HG03558 (cell line): ENCODE measurements around the gene TEF.

Source experiments
- ATAC-seq: cut with Tn5 transposase; IDR thresholded peaks from one replicate; pipeline ENCODE4 v1.9.1; 2021; ENCODE audit warnings: moderate number of reproducible peaks; ENCODE audit not compliant: unreplicated experiment; ENCODE audit errors: extremely low read depth

TEF gene

DNA sequence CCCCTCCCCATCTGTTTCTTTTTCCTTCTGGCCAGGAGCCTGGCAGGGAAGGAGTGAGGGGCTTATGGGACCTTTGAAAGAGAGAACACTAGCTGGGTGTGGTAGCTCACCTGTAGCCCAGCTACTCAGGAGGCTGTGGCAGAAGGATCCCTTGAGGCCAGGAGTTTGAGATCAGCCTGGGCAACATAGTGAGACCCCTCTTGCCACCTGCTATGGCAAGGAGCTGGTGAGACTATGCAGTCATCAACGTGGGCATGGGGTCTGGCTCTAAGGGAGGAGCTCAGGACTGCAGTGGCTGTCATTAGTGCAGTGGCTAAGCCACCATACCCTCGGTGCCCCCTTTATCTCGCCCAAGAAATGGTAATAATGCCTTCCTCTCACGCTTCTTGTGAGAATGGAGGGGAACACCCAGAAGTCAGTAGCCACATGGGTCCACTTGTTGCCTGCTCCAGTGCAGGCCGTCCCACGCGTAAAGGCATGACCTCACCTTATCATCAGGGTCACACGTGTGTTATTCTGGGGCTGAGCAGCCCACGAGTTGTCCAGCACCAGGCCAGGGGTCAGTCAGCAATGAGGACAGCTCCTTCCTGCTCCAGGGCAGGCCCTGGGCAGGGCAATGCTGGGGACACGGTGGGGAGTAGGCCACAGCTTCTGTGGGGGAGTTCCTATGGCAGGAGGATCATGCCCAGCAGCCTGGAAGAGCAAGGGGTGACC is 27.7 kb upstream of the TEF start:
- no peak for ATAC-seq

DNA sequence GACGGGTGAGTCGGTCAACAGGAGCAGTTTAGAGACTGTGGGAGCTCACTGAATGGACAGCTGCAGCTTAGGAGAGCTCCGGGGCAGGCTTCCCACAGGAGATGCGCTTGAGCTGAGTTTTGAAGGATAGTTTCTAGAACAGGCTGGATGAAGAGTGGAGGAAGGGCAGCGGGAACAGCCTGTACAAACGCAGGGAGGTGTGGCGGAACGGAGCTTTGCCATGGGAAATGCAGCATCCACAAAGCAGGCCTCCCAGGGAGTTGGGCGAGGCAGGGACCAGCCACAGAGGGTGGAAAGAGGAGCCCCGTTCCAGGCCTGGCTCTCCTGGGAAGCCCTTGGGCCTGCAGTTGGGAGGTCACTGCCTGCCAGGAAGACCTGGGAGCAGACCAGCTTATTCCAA is 26.8 kb upstream of the TEF start:
- ATAC-seq = no peak

DNA sequence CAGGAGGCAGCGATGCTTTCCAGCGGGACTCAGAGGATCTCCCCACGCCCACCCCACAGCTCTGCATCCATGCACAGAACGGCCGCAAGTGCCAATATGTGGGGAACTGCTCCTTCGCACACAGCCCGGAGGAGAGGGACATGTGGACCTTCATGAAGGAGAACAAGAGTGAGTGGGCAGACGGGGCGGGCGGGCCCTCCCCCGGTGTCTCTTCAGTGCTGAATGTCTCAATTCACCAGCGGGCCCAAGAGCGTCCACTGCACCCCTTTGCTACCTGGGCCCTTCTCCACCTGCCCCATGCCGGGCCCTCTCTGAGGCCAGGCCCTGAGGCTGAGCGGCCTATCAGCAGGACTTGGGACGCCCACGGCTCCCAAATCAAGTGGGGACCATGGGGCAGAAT is 25.8 kb upstream of the TEF start:
- ATAC-seq = no peak

DNA sequence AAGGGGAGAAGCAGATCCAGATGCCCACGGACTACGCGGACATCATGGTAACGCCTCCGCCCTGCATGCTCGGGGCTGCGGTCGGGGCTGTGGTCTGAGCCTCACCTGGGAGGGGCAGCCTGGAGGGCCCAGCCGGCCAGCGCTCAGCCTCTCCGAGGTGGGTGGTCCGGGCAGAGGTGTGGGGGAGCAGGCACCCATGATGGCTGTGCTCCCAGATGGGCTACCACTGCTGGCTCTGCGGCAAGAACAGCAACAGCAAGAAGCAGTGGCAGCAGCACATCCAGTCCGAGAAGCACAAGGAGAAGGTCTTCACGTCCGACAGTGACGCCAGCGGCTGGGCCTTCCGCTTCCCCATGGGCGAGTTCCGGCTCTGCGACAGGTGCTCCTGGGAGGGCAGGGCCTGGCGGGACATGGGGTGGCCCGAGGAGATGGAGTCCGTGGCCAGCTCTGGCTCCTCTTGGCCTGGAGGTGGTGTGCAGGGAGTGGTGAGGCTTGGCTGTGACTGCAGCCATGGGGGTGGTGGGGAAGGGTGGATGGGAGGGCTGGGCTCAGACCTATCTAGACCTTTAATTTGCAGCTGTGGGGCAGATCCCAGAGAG is 25.2 kb upstream of the TEF start:
- no peak for ATAC-seq

DNA sequence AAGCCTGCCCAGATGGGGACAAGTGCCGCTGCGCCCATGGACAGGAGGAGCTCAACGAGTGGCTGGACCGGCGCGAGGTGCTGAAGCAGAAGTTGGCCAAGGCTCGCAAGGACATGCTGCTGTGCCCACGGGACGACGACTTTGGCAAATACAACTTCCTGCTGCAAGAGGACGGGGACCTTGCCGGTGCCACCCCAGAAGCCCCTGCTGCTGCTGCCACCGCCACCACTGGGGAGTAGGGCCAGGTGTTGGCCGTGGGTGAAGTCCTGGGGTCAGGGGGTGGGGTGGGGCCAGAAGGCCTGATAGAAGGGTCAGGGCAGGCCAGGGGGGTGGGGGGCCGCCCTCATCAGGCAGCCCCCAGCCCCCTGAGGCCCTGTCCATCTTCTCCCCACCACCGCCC is 24.6 kb upstream of the TEF start:
- no peak for ATAC-seq

DNA sequence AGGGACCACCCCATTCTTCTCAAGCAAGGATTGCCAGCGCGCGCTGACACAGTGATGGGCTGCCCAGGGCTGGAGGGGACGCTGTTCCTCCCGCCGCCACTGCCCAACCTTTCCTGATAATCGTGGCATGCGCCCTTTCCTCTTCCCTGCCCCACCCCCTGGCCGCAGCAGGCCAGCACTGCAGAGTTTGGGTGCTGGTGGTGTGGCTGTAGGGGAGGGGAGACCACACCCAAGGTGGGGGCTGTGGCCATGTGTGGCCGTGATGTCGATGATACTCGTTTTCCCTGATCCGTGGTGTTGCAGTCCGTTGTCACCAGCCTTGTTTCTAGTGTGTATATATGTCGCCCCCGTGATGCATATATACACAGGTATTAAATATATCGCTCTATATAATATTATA is 22.8 kb upstream of the TEF start:
- no peak for ATAC-seq

DNA sequence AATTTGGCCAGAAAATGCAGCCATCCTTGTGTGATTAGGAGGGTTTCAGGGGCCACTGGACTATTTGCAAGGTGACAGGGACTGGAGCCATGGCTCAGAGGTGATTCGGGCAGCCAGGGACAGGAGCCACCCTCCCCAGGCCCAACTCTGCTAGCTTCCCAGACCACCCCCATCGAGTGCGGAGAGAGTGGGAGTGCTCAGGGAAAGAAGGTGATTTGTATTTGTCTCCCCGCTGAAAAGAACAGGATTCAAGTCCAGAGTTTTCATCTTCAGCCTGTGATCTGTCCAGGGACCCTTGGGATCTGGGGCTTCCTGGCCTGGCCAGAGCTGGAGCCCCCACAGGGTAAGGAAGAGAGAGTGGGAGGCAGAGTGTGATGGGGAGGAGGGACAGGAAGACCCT is 22.4 kb upstream of the TEF start:
- no peak for ATAC-seq

DNA sequence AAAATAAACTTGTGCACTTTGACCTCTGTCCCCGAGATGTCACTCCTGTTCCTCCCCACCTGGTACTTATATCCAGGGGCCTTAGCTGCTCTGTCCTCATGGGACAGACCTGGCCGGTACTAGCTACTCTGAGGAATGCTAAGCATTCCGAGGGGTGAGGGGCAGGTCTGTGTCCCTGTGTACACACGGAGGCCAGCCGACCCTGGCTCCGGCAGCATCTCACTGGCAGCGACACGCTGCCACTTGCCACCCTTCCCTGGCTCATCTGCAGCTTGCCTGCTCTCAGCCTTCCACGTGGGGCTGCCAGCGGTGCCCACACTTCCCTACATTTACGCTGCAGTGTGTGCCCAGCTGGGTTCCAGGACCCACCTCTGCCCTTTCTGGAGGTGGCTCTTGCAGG is 21.6 kb upstream of the TEF start:
- no peak for ATAC-seq

DNA sequence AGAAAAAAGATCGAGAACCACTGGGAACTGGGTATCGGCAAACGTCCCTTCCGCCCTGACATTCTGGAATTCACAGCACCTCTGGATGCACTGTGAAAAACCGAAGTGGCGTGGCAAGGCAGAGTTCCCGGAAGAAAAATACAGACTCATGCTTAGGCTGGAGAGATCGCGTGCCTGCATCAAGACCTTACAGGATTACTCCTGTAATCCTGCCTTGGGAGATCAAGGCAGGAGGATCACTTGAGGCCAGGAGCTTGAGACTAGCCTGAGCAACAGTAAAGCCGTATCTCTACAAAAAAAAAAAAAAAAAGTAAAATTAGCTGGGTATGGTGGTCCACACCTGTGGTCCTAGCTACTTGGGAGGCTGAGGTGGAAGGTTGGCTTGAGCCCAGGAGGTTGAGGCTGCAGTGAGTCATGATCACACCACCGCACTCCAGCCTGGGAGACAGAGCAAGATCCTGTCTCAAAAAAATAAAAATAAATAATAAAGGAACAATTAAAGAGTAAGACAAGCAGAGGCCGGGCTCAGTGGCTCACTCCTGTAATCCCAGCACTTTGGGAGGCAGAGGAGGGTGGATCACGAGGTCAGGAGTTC is 19.9 kb upstream of the TEF start:
- no peak for ATAC-seq

DNA sequence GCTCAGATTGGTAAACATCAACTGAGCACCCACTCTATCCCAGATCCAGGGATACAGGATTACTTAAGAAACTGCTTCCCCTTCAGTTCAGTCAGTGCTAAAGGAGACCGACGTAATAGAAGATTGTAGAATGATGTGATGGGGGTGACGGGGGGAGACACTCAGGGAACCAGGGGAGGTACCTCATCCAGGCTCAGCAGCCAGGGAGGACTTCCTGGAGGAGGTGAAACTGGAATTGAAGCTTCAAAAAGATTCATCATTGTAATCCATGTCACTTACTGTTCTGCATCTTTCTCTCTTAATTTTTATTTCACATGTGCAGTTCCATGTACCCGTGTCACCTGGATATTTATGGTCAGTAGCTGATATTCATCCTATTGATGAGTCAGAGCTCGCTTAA is 19.1 kb upstream of the TEF start:
- ATAC-seq = no peak

DNA sequence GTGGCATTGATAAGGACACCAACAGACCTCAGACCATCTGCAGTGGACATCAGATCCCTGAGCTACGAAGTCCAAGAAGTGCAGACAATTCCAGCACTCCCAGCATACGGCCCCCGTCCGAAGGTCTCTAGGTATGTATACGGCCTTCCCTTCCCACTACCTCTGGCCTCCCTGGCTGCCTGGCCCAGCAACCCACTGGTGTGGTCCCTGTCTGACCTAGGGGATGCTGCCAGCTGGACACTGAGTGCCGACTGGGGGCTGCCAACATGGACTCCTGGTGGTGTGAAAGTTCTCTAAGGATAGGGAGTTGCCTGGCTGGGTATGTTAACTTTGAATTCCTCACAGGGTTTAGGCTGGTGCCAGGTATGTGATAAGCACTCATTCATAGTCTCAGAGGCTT is 17.5 kb upstream of the TEF start:
- no peak for ATAC-seq

DNA sequence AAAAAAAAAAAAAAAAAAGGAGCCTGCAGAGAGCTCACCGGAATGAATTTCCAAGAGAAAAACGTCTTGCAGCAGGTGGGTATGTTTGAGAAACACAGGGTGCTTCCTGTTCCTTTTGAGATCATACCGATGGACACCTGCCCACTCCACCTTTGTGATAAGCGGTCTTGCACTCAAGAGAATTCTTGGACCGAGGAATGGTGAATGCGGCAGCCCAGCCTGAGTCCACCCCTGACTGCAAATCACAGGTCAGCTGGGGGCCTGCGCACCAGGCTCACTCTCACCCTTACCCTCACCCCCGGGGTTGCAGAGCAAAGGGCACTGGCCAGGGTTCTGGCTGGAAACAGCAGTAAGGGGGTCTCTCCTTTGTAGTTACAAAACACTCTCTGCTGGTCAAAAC is 16.8 kb upstream of the TEF start:
- ATAC-seq = no peak

DNA sequence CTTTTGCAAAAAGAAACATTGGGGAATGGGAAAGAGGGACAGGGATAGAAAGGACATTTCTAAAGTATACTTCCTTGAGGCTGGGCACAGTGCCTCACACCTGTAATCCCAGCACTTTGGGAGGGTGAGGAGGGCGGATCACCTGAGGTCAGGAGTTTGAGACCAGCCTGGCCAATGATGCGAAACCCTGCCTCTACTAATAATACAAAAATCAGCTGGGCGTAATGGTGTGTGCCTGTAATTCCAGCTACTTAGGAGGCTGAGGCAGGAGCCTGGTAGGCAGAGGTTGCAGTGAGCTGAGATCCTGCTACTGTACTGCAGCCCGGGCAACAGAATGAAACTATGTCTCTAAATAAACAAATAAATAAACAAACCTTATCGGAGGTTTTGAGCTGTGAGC is 16.3 kb upstream of the TEF start:
- ATAC-seq = no peak

DNA sequence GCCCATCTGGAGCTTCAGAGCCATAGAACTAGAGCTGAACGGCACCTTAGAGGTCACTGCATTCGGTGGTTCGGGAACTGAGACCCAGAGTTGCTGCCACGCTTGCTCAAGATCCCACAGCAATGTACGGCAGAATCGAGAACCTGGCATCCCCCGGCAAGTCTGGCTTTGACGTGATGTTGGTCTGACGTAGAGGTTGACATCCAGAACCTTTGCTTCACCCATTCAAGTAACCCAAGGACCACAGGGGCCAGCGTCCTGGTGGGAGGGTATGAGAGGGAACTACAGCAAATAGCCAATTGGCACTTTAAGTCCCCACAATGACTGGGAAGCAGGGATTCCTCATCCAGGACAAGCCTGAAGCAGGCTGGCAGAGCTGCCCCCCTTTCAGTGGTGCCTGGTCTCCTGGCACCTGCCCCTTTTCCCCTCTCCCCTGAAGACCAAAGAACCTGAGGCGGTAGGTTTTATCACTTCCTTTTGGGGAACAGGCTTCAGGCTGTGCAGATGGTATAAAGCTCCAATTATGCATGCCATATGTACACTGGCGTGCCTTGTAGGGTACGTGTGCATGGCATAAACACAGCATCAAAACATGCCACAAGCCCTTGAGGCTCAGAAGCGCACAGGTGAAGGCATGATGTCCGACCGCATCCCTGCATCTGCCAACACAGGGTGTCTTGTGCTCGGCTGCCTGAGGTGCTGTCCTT is 15.3 kb upstream of the TEF start:
- ATAC-seq = no peak

DNA sequence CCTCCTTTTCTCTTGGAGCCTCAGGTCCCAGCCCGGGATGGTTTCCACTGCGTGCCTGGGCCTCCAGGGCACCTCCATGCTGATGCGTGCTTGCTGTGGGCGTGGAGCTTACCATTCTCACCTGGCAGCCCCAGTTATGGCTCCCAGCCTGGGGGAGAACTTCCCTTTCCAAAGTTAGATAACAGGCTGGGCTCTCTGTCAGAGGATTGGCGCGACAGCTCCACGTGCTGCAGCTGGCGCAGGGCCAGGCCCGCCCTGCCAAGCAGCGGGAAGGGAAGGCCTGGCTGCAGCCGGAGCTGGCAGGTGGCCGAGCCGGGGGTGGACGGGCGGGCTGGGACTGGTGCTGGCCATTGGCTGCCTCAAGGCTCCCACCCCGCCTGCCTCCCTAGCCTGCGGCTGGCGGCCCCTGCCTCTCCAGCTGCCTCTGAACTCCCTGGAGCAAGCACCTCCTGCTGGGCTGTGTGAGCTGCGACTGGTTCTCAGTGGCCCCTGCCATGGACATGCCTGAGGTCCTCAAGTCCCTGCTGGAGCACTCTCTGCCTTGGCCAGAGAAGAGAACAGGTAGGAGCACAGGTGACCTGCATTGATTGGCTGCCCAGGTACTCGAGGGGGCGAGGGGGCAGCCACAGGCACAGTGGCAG is 14.6 kb upstream of the TEF start:
- ATAC-seq = no peak

DNA sequence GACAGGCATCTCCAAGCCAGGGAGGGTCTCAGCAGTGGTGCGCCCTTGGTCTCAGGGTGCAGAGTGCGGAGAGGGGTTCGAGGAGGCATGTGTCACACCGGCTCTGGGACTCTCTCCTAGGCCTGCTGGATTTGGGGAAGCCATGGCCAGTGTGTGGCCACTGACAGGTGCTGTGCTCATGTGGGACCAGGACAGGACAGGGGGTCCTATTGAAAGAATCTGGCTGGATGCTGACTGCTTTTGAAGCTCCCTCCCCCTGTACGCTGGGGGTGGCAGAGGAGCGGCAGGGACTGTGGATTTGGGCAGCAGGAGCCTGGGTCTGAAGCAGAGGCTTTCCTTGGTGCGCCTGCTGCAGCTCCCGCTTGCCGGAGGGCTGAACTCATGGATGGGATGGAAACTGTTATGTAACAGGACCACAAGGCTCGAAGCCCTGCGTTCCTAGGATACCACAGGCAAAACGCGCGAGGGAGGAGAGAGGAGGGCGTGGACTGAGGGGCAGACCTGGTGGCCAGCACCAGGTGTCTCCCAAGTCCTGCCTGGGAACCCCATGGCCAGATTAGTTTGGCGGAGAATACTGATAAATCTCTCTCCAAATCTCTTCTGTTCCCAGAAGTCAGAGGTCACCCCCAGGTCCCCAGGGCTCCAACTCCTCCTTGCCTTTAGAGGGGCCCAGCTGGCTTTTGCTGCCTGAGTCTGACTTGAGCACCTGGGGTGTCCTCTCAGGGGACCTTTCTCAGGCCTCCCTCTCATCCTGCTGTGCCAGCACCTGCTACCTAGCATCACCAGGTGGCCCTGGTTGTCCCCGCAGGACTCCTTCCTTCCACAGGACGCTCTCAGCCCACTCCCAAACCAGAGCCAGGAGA is 13.8 kb upstream of the TEF start:
- ATAC-seq = no peak

DNA sequence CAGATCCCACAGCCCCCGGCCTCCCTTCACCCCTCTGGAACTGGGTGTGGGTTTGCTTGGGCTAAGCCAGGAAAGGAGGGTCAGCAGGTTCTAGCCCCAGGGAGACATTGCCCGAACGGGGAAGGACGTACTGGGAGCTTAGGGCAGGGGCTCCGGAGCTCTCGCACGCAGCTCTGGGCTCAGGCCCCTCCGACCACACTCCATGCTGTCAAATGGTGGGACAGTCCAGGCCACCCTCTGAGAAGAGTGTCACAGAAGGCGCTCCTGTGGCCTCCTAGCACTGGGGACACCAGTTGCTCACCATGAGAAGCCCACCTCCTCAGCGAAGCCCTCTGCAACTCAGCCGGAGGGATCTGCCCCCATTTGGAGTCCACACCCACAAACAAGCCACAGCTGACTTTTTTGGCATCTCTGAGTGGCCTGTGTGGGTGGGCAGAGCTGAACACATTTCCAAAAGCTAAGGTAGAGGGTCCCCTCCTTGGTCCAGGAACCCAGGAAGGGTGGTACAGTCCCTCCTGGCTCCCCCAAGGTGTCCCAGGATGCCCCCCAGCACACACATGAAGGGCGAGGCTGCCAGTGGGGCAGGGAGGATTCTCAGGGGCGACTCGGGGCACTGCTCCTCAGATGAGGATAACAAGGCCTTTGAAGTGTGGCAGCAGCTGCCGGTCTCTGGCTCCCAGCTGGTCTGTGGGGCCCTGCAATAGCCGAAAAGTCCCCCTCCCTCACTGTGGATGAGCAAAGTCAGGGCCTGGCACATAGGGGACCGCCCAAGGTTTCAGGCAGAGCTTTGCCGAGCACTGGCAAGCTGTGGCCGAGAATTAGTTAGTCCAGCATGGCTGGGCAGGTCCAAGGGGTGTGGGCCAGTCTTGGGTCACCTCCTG is 13.0 kb upstream of the TEF start:
- ATAC-seq = no peak

DNA sequence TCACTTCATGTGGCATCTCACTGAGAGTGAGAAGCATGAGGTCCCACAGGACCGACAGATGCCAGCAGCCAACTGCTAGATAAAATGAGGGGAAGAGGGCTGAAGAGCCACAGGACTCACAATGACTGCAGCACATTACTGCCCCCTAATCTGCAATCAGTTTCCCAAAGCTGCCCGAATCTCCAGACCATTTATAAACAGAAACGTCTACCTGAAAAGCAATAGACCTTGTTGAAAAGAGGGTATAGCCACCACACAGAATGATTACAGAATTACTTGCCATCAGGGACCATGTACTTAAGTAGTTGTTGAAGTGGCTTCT is 12.4 kb upstream of the TEF start:
- ATAC-seq = no peak

DNA sequence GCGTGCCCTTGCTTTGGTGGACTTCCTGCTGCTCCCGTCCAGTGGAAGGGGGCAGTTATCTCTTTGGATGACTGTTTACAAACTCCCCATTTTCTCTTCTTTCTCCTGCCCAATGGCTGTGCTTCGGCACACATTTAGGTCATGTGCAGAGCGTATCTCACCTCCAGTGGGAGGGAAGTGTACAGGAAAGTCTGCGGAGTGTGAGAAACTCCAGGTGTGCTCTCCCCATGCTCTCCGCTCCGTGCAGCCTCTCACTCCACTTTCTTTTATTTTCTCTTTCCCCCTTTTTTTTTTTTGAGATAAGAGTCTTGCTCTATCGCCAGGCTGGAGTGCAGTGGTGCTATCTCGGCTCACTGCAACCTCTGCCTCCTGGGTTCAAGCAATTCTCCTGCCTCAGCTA is 11.9 kb upstream of the TEF start:
- ATAC-seq = no peak
